Lung (tissue), 12 donors: ENCODE data around the gene BCAM. TPM values are rescaled to one million over a fixed set of nuclear protein-coding genes. Genes with fewer than 3 reads are reported as not detected.

Experiments
- ATAC-seq: fragments of 200-7000 bp; cut with Tn5 transposase; one replicate; pipeline ENCODE4 v1.9.1; 2020; ENCODE audit warnings: moderate number of reproducible peaks; ENCODE audit not compliant: insufficient read depth, low FRiP score
- DNase-seq, 3 donors: peaks; one replicate each; pipeline ENCODE4 v3.0.0-alpha.2; 2013 to 2017
- H3K27ac ChIP-seq, 2 donors: one replicate each; pipeline ENCODE4 v1.5.1; 2013; ENCODE audit warnings: mild to moderate bottlenecking in 2 of 2, moderate library complexity in 2 of 2, control low read depth in 1 of 2, inconsistent platforms in 1 of 2, low read depth in 1 of 2, low read length in 1 of 2
- H3K27me3 ChIP-seq, 3 donors: one replicate each; pipeline ENCODE4 v1.5.1; 2013; ENCODE audit warnings: low read length in 2 of 3; ENCODE audit not compliant: control insufficient read depth in 3 of 3, insufficient read depth in 3 of 3
- H3K36me3 ChIP-seq, 4 donors: one replicate each; pipeline ENCODE4 v1.5.1; 2013; ENCODE audit warnings: low read length in 4 of 4, mild to moderate bottlenecking in 1 of 4, moderate library complexity in 1 of 4; ENCODE audit not compliant: control insufficient read depth in 4 of 4, insufficient read depth in 4 of 4
- H3K4me1 ChIP-seq, 5 donors: one replicate each; pipeline ENCODE4 v1.5.1; 2013; ENCODE audit warnings: low read length in 5 of 5, mild to moderate bottlenecking in 2 of 5, moderate library complexity in 1 of 5; ENCODE audit not compliant: control insufficient read depth in 5 of 5, insufficient read depth in 5 of 5
- H3K4me3 ChIP-seq: one replicate; pipeline ENCODE4 v1.5.1; 2013; ENCODE audit warnings: mild to moderate bottlenecking, control low read depth, moderate library complexity
- H3K9ac ChIP-seq, 2 donors: one replicate each; pipeline ENCODE4 v1.5.1; 2013; ENCODE audit warnings: low read length in 2 of 2, control low read depth in 1 of 2; ENCODE audit not compliant: insufficient read depth in 1 of 2
- H3K9me3 ChIP-seq, 4 donors: one replicate each; pipeline ENCODE4 v1.5.1; 2013; ENCODE audit warnings: low read length in 3 of 4, mild to moderate bottlenecking in 1 of 4, moderate library complexity in 1 of 4; ENCODE audit not compliant: control insufficient read depth in 4 of 4, insufficient read depth in 3 of 4
- CTCF ChIP-seq: IDR thresholded peaks from 2 replicates; pipeline ENCODE4 v1.5.1; 2012; ENCODE audit warnings: mild to moderate bottlenecking; ENCODE audit errors: control extremely low read depth, extremely low read depth
- WGBS, 2 donors: extraction: QIAGEN DNeasy Blood & Tissue Kit; methylation state at CpG; one replicate each; pipeline ENCODE4 v1.1.7; 2013; 5-methylcytosine and 5-hydroxymethylcytosine counted together
- polyA plus RNA-seq, 2 donors: library from polyadenylated mRNA; stranded (reverse); fragments of 200-250 nt; gene quantifications; one replicate each; pipeline ENCODE4 v1.2.1, GENCODE V29; 2013
- total RNA-seq, 2 donors: library from RNA; depleted of rRNA in 1 of 2; stranded (reverse); fragments of >200 nt in 1 of 2; gene quantifications; one replicate each; pipeline ENCODE4 v1.2.1, GENCODE V29; 2014 to 2021
- donor health status: control.
- donor health status: control.
- donor health status: Bipolar disorder and iron deficiency.
- donor health status: healthy.
- donor health status: DM: yes; HTN: yes; CAD: no.

Gene BCAM
- total and polyA plus RNA-seq, 4 donors = 59.2 to 225 (median 185) TPM

- Histone ChIP-seq H3K9me3 (no peaks in the 10 kb centered on the region), H3K36me3 (peaks cover 0 to 24% (median 13%) of the 10 kb centered on the region in 4 donors), H3K27me3 (no peaks in the 10 kb centered on the region), H3K4me3 (no peak overlapping the region), H3K4me1 (peaks cover 0 to 27% (median 12%) of the 10 kb centered on the region in 5 donors), H3K9ac (no peak overlapping the region), H3K27ac (no peak overlapping the region)
- WGBS, 2 donors = 87 to 92% methylated on average over 7 of the region's 7 CpGs
- TF ChIP-seq CTCF = no peak
- ATAC-seq (no peak), DNase-seq (no peak)
Measured at GRCh38 chr19:44811122-44811419, 2.2 kb downstream of the BCAM start.

- peaks cover 0 to 24% (median 13%) of the 10 kb centered on the region in 4 donors for H3K36me3 ChIP-seq
- no peaks in the 10 kb centered on the region for H3K27me3 ChIP-seq
- H3K4me1 ChIP-seq = peaks cover 0 to 27% (median 12%) of the 10 kb centered on the region in 5 donors
- no peak for TF ChIP-seq CTCF
- H3K4me3 ChIP-seq = no peak overlapping the region
- WGBS, 2 donors = 91% methylated on average over 28 of the region's 28 CpGs
- no peaks in the 10 kb centered on the region for H3K9me3 ChIP-seq
- ATAC-seq (no peak), DNase-seq (no peak)
- H3K27ac ChIP-seq = no peak overlapping the region
- H3K9ac ChIP-seq = no peak overlapping the region
Measured at GRCh38 chr19:44812142-44812718, 3.3 kb downstream of the BCAM start.

GRCh38 chr19:44813070-44813840 is 4.4 kb downstream of the BCAM start:
- Histone ChIP-seq H3K36me3 (peaks cover 0 to 24% (median 13%) of the 10 kb centered on the region in 4 donors), H3K27me3 (no peaks in the 10 kb centered on the region), H3K4me1 (peaks cover 0 to 18% (median 4%) of the 10 kb centered on the region in 5 donors), H3K9me3 (no peaks in the 10 kb centered on the region), H3K27ac (no peak overlapping the region), H3K4me3 (no peak overlapping the region), H3K9ac (no peak overlapping the region)
- DNase-seq = no peak
- no peak for ATAC-seq
- WGBS, 2 donors = 90 to 91% methylated on average over 38 of the region's 38 CpGs
- no peak for TF ChIP-seq CTCF
